Measurements from ENCODE around the gene NR1H3. TPM values are rescaled to one million over a fixed set of nuclear protein-coding genes. Genes with fewer than 3 reads are reported as not detected.
A peak's percentile ranks its signal among the peaks of the same experiment; 100 is the strongest.
"Not testable (repeated sequence)": the region's sequence is repeated elsewhere in the genome, so short reads cannot be mapped to it uniquely, and the experiment has no call there.

Gene NR1H3
- total RNA-seq: 10 to 100 TPM in 1 of 2 donors, 1 to 10 TPM in 1; 8.1 to 16.1 TPM

GRCh38 chr11:47257517-47258316 lies at the start of gene NR1H3:
Gene NR1H3, plus strand, starts transcription at chr11:47257996. Its CDS starts 1,221 bp downstream, at chr11:47259217.
- H3K27ac Mint-ChIP-seq: no peak within 1 kb of the TSS
- H3K27me3 Mint-ChIP-seq (ENCODE audit: low read depth): no peaks in the 10 kb centered on the region
- ATAC-seq (replicated peaks in 1 of 2) (peak; percentile 21 to 22), DNase-seq (no peak)
- H3K4me3 Mint-ChIP-seq: no peak within 1 kb of the TSS
- peaks cover 12% of the 10 kb centered on the region for H3K4me1 Mint-ChIP-seq (ENCODE audit: low read depth)
- H3K9me3 Mint-ChIP-seq: no peaks in the 10 kb centered on the region
- H3K36me3 Mint-ChIP-seq (ENCODE audit: insufficient read depth in 2 of 2): no peaks in the 10 kb centered on the region

GRCh38 chr11:47208008-47208552 lies 49.7 kb upstream of the NR1H3 start:
- H3K9me3 Mint-ChIP-seq, DNase-seq: not testable (repeated sequence)

DNA sequence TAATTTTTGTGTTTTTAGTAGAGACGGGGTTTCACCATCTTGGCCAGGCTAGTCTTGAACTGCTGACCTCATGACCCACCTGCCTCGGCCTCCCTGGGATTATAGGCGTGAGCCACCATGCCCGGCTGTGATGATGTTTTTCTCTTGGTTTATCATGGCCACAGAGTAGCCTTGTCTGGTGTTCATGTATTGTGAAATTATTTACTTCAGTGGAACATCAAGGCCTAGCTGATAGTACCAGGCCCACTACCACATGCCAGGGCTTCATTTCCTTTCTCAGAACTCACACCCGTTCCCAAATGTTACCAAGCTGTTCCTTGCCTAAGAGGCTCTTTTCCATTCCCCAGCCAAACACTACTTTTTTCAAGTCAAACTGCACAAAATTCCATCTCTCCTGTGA lies 49.2 kb upstream of the NR1H3 start:
- H3K4me3 Mint-ChIP-seq: no peak overlapping the region
- no peak for ATAC-seq (replicated peaks in 1 of 2)

More at GRCh38 chr11:47208008-47208552, 49.7 kb upstream of the NR1H3 start:
- H3K27me3 Mint-ChIP-seq (ENCODE audit: low read depth); H3K4me3 Mint-ChIP-seq; H3K27ac Mint-ChIP-seq; ATAC-seq (replicated peaks in 1 of 2); H3K36me3 Mint-ChIP-seq (ENCODE audit: insufficient read depth in 2 of 2): not testable (repeated sequence)
- H3K4me1 Mint-ChIP-seq (ENCODE audit: low read depth): peaks cover 13% of the 10 kb centered on the region

DNA sequence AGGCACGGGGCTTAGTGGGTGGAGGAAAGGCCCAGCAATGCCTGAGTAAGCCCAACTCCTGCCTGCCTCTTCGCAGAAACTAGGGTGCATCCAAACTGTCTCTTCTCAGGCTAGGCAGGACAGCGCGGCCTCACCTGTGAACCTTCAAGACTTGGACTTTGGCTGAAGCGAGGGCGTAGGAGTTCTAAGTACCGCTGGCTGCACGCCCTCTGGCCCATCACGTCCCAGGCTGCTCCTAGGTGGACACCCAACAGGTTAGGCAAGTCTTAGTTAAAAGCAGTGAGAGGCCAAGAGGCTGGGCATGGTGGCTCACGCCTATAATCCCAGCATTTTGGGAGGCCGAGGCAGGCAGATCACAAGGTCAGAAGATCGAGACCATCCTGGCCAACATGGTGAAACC lies 44.9 kb upstream of the NR1H3 start:
- H3K27ac Mint-ChIP-seq: no peak overlapping the region
- no peaks in the 10 kb centered on the region for H3K27me3 Mint-ChIP-seq (ENCODE audit: low read depth)
- no peak overlapping the region for H3K4me3 Mint-ChIP-seq
- no peaks in the 10 kb centered on the region for H3K9me3 Mint-ChIP-seq
- peaks cover 46% of the 10 kb centered on the region for H3K4me1 Mint-ChIP-seq (ENCODE audit: low read depth)
- DNase-seq: no peak
- H3K36me3 Mint-ChIP-seq (ENCODE audit: insufficient read depth in 2 of 2): peaks cover 16 to 28% of the 10 kb centered on the region in 2 donors
- no peak for ATAC-seq (replicated peaks in 1 of 2)

More for the DNA sequence above, 49.2 kb upstream of the NR1H3 start:
- no peaks in the 10 kb centered on the region for H3K36me3 Mint-ChIP-seq (ENCODE audit: insufficient read depth in 2 of 2)
- no peak overlapping the region for H3K27ac Mint-ChIP-seq
- no peaks in the 10 kb centered on the region for H3K9me3 Mint-ChIP-seq
- DNase-seq: no peak
- no peaks in the 10 kb centered on the region for H3K27me3 Mint-ChIP-seq (ENCODE audit: low read depth)
- peaks cover 16% of the 10 kb centered on the region for H3K4me1 Mint-ChIP-seq (ENCODE audit: low read depth)

- Mint-ChIP-seq H3K4me1 (ENCODE audit: low read depth) (peaks cover 57% of the 10 kb centered on the region), H3K4me3 (peak overlapping the region; percentile 99 to 100), H3K27ac (peak overlapping the region; percentile 100), H3K27me3 (ENCODE audit: low read depth) (no peaks in the 10 kb centered on the region), H3K9me3 (no peaks in the 10 kb centered on the region), H3K36me3 (ENCODE audit: insufficient read depth in 2 of 2) (peaks cover 23 to 36% of the 10 kb centered on the region in 2 donors)
- DNase-seq (peak; percentile 90 to 94), ATAC-seq (replicated peaks in 1 of 2) (peak; percentile 84)
These were observed 43.7 kb upstream of the NR1H3 start for GRCh38 chr11:47213950-47214565.

DNA sequence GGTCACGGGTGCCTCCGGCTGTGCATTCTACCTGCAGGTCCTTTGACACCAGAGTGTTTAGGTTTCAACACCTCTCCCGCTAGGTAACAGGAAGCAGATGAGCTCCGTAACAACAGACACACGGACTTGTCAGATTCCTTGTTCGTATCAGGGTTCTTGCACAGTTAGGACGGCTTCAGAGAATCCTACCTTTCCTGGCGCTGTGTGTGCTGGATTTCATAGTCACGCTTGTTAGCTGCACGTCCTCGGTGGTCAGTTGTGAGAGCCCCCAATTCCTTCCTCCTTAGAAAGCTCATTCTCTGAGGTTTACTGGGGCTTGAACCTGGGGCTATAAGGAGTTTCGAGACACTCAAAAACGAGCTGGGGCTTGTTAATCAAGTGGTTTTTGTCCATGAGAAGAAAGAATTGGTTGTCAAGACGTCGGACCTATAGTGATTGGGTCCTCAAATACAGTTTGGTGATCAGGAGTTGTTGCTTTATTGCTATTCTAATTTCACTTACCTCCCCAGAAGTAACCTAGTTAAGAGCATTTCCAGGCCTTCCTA lies 42.4 kb upstream of the NR1H3 start:
- H3K36me3 Mint-ChIP-seq (ENCODE audit: insufficient read depth in 2 of 2): peaks cover 29 to 50% of the 10 kb centered on the region in 2 donors
- peak overlapping the region; percentile 99 to 100 for H3K4me3 Mint-ChIP-seq
- ATAC-seq (replicated peaks in 1 of 2) (no peak), DNase-seq (no peak)
- H3K4me1 Mint-ChIP-seq (ENCODE audit: low read depth): peaks cover 58% of the 10 kb centered on the region
- no peaks in the 10 kb centered on the region for H3K27me3 Mint-ChIP-seq (ENCODE audit: low read depth)
- peak overlapping the region; percentile 100 for H3K27ac Mint-ChIP-seq
- H3K9me3 Mint-ChIP-seq: no peaks in the 10 kb centered on the region

DNA sequence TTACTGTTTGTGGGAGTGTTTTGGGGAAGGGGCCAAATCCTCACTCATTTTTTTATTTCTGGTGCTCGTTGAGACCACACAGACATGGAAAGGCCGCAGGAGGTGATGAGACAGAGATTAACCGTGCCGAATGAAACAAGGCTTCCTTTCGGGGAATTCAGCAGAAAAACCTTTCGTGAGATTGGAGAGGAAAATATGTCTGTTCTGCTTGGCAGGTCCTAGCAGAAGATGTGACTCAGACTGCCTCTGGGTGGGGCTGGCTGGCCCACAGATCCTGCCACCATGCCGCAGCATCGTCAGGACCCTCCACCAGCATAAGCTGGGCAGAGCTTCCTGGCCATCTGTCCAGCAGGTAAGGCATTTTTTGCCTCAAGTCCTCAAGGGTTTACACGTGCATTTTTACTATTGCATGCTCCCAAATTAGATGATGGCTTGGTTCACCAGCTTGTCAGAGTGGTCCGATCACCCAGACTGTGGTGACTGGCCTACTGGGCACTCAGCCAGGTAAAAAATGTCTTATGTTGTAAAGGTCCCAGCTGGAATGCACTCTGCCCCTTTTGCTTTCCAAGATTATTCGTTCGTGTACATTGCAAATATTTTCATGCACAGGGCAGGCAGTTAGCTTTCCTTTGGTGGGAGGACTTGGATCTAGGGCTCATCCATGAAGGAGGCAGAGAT lies 41.5 kb upstream of the NR1H3 start:
- Mint-ChIP-seq H3K27me3 (ENCODE audit: low read depth) (no peaks in the 10 kb centered on the region), H3K4me1 (ENCODE audit: low read depth) (peaks cover 66% of the 10 kb centered on the region)

GRCh38 chr11:47220401-47220821 lies 37.4 kb upstream of the NR1H3 start:
- H3K4me1 Mint-ChIP-seq (ENCODE audit: low read depth): peaks cover 80% of the 10 kb centered on the region
- no peak for ATAC-seq (replicated peaks in 1 of 2)
- H3K27ac Mint-ChIP-seq: peak overlapping the region; percentile 77
- no peaks in the 10 kb centered on the region for H3K27me3 Mint-ChIP-seq (ENCODE audit: low read depth)
- no peak for DNase-seq
- H3K9me3 Mint-ChIP-seq: no peaks in the 10 kb centered on the region
- H3K36me3 Mint-ChIP-seq (ENCODE audit: insufficient read depth in 2 of 2): peaks cover 27 to 65% of the 10 kb centered on the region in 2 donors
- peak overlapping the region; percentile 31 to 57 for H3K4me3 Mint-ChIP-seq

More for the DNA sequence above, 41.5 kb upstream of the NR1H3 start:
- H3K4me3 Mint-ChIP-seq: peak overlapping the region; percentile 99 to 100
- no peaks in the 10 kb centered on the region for H3K9me3 Mint-ChIP-seq
- DNase-seq: peak; percentile 75 to 82
- H3K27ac Mint-ChIP-seq: peak overlapping the region; percentile 100
- peaks cover 30 to 54% of the 10 kb centered on the region in 2 donors for H3K36me3 Mint-ChIP-seq (ENCODE audit: insufficient read depth in 2 of 2)
- peak; percentile 53 to 57 for ATAC-seq (replicated peaks in 1 of 2)

DNA sequence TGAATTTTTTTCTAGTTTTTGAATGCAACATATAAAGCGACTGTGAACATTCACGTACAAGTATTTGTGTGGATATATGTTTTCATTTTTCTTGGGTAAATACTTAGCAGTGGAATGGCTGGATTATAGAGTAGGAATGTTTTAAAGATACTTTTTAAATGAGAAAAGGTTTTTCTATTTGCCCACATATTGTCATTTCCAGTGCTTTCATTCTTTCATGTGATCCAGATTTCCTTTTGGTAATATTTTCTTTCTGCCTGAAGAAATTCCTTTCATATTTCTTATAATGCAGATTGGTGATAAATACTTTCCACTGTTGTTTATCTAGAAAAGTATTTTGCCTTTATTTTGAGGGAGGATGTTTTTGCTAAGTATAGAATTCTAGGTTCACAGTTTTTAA lies 35.1 kb upstream of the NR1H3 start:
- H3K36me3 Mint-ChIP-seq (ENCODE audit: insufficient read depth in 2 of 2): peaks cover 21 to 61% of the 10 kb centered on the region in 2 donors
- no peaks in the 10 kb centered on the region for H3K27me3 Mint-ChIP-seq (ENCODE audit: low read depth)
- H3K4me3 Mint-ChIP-seq: no peak overlapping the region
- peaks cover 74% of the 10 kb centered on the region for H3K4me1 Mint-ChIP-seq (ENCODE audit: low read depth)
- no peaks in the 10 kb centered on the region for H3K9me3 Mint-ChIP-seq
- peak overlapping the region; percentile 8 for H3K27ac Mint-ChIP-seq
- DNase-seq (no peak), ATAC-seq (replicated peaks in 1 of 2) (no peak)

GRCh38 chr11:47225552-47226400 lies 32.0 kb upstream of the NR1H3 start:
- H3K27ac Mint-ChIP-seq: peak overlapping the region; percentile 88
- H3K4me3 Mint-ChIP-seq: peak overlapping the region; percentile 63 to 83

DNA sequence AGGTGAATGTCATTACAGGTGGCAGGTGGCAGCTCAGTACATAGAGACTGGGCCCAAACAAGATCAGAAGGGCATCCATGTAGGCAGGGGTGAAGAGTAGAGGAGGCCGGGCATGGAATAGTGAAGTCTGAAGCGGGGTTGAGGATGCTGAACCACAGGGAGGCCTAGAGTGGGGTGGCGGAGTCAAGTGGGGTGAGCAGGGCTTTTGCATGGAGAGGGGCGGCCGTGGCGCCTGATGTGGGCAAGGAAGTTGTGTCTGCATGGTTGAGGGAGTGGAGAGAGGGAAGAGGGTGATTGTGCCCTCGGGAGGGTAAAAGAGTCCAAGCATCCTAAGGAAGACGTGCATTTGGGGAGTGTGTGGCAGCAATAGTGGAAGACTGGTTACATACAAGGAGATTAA lies 28.6 kb upstream of the NR1H3 start:
- Mint-ChIP-seq H3K27ac (no peak overlapping the region), H3K27me3 (ENCODE audit: low read depth) (no peaks in the 10 kb centered on the region), H3K9me3 (no peaks in the 10 kb centered on the region), H3K4me1 (ENCODE audit: low read depth) (peaks cover 51% of the 10 kb centered on the region), H3K36me3 (ENCODE audit: insufficient read depth in 2 of 2) (peaks cover 13 to 44% of the 10 kb centered on the region in 2 donors), H3K4me3 (peak overlapping the region in 1 of 2 donors; percentile 20)
- ATAC-seq (replicated peaks in 1 of 2) (no peak), DNase-seq (no peak)

More at GRCh38 chr11:47225552-47226400, 32.0 kb upstream of the NR1H3 start:
- Mint-ChIP-seq H3K9me3 (no peaks in the 10 kb centered on the region), H3K27me3 (ENCODE audit: low read depth) (no peaks in the 10 kb centered on the region), H3K4me1 (ENCODE audit: low read depth) (peaks cover 51% of the 10 kb centered on the region), H3K36me3 (ENCODE audit: insufficient read depth in 2 of 2) (peaks cover 13 to 54% of the 10 kb centered on the region in 2 donors)
- DNase-seq (peak; percentile 44 to 48), ATAC-seq (replicated peaks in 1 of 2) (peak; percentile 99)

DNA sequence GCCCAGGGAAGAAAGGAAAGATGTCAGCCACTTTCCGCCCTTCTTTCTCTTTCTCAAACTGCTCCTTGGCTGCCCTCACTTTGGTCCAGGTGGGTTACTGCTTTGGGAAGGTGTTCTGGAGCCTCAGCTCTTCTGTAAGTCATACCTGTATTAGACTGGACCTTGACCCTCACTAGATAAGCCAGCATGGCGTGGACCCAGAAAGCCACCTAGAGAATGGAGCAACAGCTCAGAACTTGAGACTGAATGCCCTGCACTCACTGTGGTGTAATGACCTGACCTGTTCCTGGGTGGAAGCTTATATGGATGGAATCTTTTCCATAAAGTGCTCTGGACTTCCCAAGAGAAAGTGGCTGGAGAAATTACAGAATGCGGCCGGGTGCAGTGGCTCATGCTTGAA lies 24.7 kb upstream of the NR1H3 start:
- no peaks in the 10 kb centered on the region for H3K27me3 Mint-ChIP-seq (ENCODE audit: low read depth)
- DNase-seq (no peak), ATAC-seq (replicated peaks in 1 of 2) (no peak)
- H3K4me1 Mint-ChIP-seq (ENCODE audit: low read depth): peaks cover 37% of the 10 kb centered on the region
- no peak overlapping the region for H3K27ac Mint-ChIP-seq
- peaks cover 18 to 46% of the 10 kb centered on the region in 2 donors for H3K36me3 Mint-ChIP-seq (ENCODE audit: insufficient read depth in 2 of 2)
- H3K9me3 Mint-ChIP-seq: no peaks in the 10 kb centered on the region
- H3K4me3 Mint-ChIP-seq: no peak overlapping the region

Measured in activated T-cell treated with anti-CD3 and anti-CD28 coated beads, Interleukin-2, amount 50 U/mL, for 72 hours (primary cell).